Left ventricle myocardium inferior (tissue), 1 donor: ENCODE results near the gene TLE5. TPM values are rescaled to one million over a fixed set of nuclear protein-coding genes. Genes with fewer than 3 reads are reported as not detected.
A peak's percentile ranks its signal among the peaks of the same experiment; 100 is the strongest.

ENCODE experiments used
- DNase-seq: peaks from one replicate; pipeline ENCODE4 v3.0.0-alpha.2; 2020
- H3K27ac ChIP-seq: fragments of 200-600 bp; replicated peaks from 2 replicates; pipeline ENCODE4 v1.8.0; 2021
- H3K27me3 ChIP-seq: fragments of 200-600 bp; 2 replicates; pipeline ENCODE4 v1.8.0; 2021; ENCODE audit warnings: low read depth
- H3K36me3 ChIP-seq: fragments of 200-600 bp; 2 replicates; pipeline ENCODE4 v1.8.0; 2021
- H3K4me1 ChIP-seq: fragments of 200-600 bp; 2 replicates; pipeline ENCODE4 v1.8.0; 2021
- H3K4me3 ChIP-seq: fragments of 200-600 bp; 2 replicates; pipeline ENCODE4 v1.8.0; 2021; ENCODE audit warnings: mild to moderate bottlenecking, moderate library complexity
- H3K9me3 ChIP-seq: fragments of 200-600 bp; replicated peaks from 2 replicates; pipeline ENCODE4 v1.8.0; 2021
- CTCF ChIP-seq: fragments of 200-600 bp; IDR thresholded peaks from 2 replicates; pipeline ENCODE4 v1.8.0; 2021; ENCODE audit warnings: antibody characterized with exemption, mild to moderate bottlenecking, borderline replicate concordance
- intact Hi-C: fragments of 100-400 bp; cut with micrococcal nuclease; formaldehyde crosslinking; loops from one replicate; pipeline ENCODE4 v1.11.0; 2022
- total RNA-seq: library from RNA; stranded (reverse); fragmentation: NEBNext Ultra II Directional; extraction: Animal tissue kit (Norgen Biotek cat#: 25700); gene quantifications from one replicate; pipeline ENCODE4 v1.2.1, GENCODE V29; 2021
- donor health status: DM: no; HTN: yes; CAD: no; lungs with severe emphysema.

TLE5 gene
- total RNA-seq, 1 donor from 2014 or later = 799 TPM

GRCh38 chr19:3056417-3057088 is 5.7 kb downstream of the TLE5 start:
- H3K27me3 ChIP-seq = no peaks in the 10 kb centered on the region
- no peak for TF ChIP-seq CTCF
- no peak for DNase-seq
- H3K36me3 ChIP-seq = peaks cover 70% of the 10 kb centered on the region
- H3K9me3 ChIP-seq = no peaks in the 10 kb centered on the region
- intact Hi-C loops = no loop called here
- H3K4me3 ChIP-seq = peak overlapping the region; percentile 35
- peak overlapping the region; percentile 97 for H3K27ac ChIP-seq
- H3K4me1 ChIP-seq = peaks cover 66% of the 10 kb centered on the region

GRCh38 chr19:3055741-3056416 is 6.4 kb downstream of the TLE5 start:
- H3K36me3 ChIP-seq = peaks cover 70% of the 10 kb centered on the region
- intact Hi-C loops = no loop called here
- H3K27me3 ChIP-seq = no peaks in the 10 kb centered on the region
- no peak for TF ChIP-seq CTCF
- no peak overlapping the region for H3K4me3 ChIP-seq
- H3K4me1 ChIP-seq = peaks cover 59% of the 10 kb centered on the region
- H3K9me3 ChIP-seq = no peaks in the 10 kb centered on the region
- no peak for DNase-seq
- H3K27ac ChIP-seq = peak overlapping the region; percentile 97

GRCh38 chr19:3054972-3055740 is 7.1 kb downstream of the TLE5 start:
- TF ChIP-seq CTCF = no peak
- Histone ChIP-seq H3K4me1 (peaks cover 52% of the 10 kb centered on the region), H3K27me3 (no peaks in the 10 kb centered on the region), H3K36me3 (peaks cover 70% of the 10 kb centered on the region), H3K27ac (peak overlapping the region; percentile 97), H3K9me3 (no peaks in the 10 kb centered on the region), H3K4me3 (no peak overlapping the region)
- no peak for DNase-seq
- intact Hi-C loops = no loop called here

- peaks cover 44% of the 10 kb centered on the region for H3K4me1 ChIP-seq
- H3K4me3 ChIP-seq = no peak overlapping the region
- no peaks in the 10 kb centered on the region for H3K9me3 ChIP-seq
- H3K27ac ChIP-seq = peak overlapping the region; percentile 97
- H3K27me3 ChIP-seq = no peaks in the 10 kb centered on the region
- no peak for DNase-seq
- no peak for TF ChIP-seq CTCF
- intact Hi-C loops = no loop called here
- H3K36me3 ChIP-seq = peaks cover 63% of the 10 kb centered on the region
Observed at GRCh38 chr19:3054265-3054971, 7.9 kb downstream of the TLE5 start.

GRCh38 chr19:3053780-3054179 is 8.5 kb downstream of the TLE5 start:
- Histone ChIP-seq H3K36me3 (peaks cover 56% of the 10 kb centered on the region), H3K9me3 (no peaks in the 10 kb centered on the region), H3K27ac (no peak overlapping the region), H3K27me3 (no peaks in the 10 kb centered on the region), H3K4me1 (peaks cover 38% of the 10 kb centered on the region), H3K4me3 (no peak overlapping the region)
- TF ChIP-seq CTCF = no peak
- intact Hi-C loops = no loop called here
- no peak for DNase-seq
